Loucy (cell line): ENCODE data around the gene FDPS.

ENCODE experiments used
- CTCF ChIP-seq: fragments of 200-600 bp; sonication (generic); conservative IDR thresholded peaks from 2 replicates; pipeline ENCODE4 v1.5.1; 2014; ENCODE audit warnings: mild to moderate bottlenecking, antibody characterized with exemption, low read length
- EZH2phosphoT487 ChIP-seq: fragments of 200-600 bp; IDR thresholded peaks from 2 replicates; pipeline ENCODE4 v1.6.1; 2018; ENCODE audit warnings: antibody characterized with exemption, mild to moderate bottlenecking, moderate library complexity, borderline replicate concordance

GRCh38 chr1:155321639-155322503, 13.2 kb downstream of the FDPS start:
- TF ChIP-seq CTCF (no peak), EZH2phosphoT487 (no peak)
